Measurements from ENCODE around the gene P2RY8.
"Not testable (repeated sequence)": the region's sequence is repeated elsewhere in the genome, so short reads cannot be mapped to it uniquely, and the experiment has no call there.

P2RY8 gene

GRCh38 chrX:1537031-1537715, at the start of gene P2RY8:
Gene P2RY8, minus strand, starts transcription at chrX:1537185. Its CDS starts 70,627 bp downstream, at chrX:1466558.
- Histone ChIP-seq H3K27ac (ENCODE audit: low read depth, low read length) (no peak within 1 kb of the TSS), H3K9ac (ENCODE audit: low read length) (no peak within 1 kb of the TSS), H3K36me3 (ENCODE audit: control insufficient read depth, insufficient read depth, low read length) (no peaks in the 10 kb centered on the region), H3K27me3 (ENCODE audit: control insufficient read depth, insufficient read depth, low read length) (no peaks in the 10 kb centered on the region), H3K4me1 (ENCODE audit: control insufficient read depth, insufficient read depth, low read length) (no peaks in the 10 kb centered on the region), H3K4me3 (ENCODE audit: low read depth, low read length) (no peak within 1 kb of the TSS), H3K9me3 (ENCODE audit: control insufficient read depth, insufficient read depth, low read depth, low read length) (no peaks in the 10 kb centered on the region)

GRCh38 chrX:1584237-1585011, 47.4 kb upstream of the P2RY8 start:
- Histone ChIP-seq H3K9me3 (ENCODE audit: control insufficient read depth, insufficient read depth, low read depth, low read length) (peaks cover 4% of the 10 kb centered on the region), H3K4me3 (ENCODE audit: low read depth, low read length) (no peak overlapping the region), H3K4me1 (ENCODE audit: control insufficient read depth, insufficient read depth, low read length) (no peaks in the 10 kb centered on the region), H3K36me3 (ENCODE audit: control insufficient read depth, insufficient read depth, low read length) (no peaks in the 10 kb centered on the region), H3K9ac (ENCODE audit: low read length) (no peak overlapping the region), H3K27me3 (ENCODE audit: control insufficient read depth, insufficient read depth, low read length) (no peaks in the 10 kb centered on the region), H3K27ac (ENCODE audit: low read depth, low read length) (no peak overlapping the region)

- no peaks in the 10 kb centered on the region for H3K4me1 ChIP-seq (ENCODE audit: control insufficient read depth, insufficient read depth, low read length)
- H3K4me3 ChIP-seq (ENCODE audit: low read depth, low read length), result no peak overlapping the region
- no peak overlapping the region for H3K9ac ChIP-seq (ENCODE audit: low read length)
- H3K27ac ChIP-seq (ENCODE audit: low read depth, low read length), result no peak overlapping the region
- peaks cover 4% of the 10 kb centered on the region for H3K9me3 ChIP-seq (ENCODE audit: control insufficient read depth, insufficient read depth, low read depth, low read length)
- H3K27me3 ChIP-seq (ENCODE audit: control insufficient read depth, insufficient read depth, low read length), result no peaks in the 10 kb centered on the region
- no peaks in the 10 kb centered on the region for H3K36me3 ChIP-seq (ENCODE audit: control insufficient read depth, insufficient read depth, low read length)
Observed at GRCh38 chrX:1582686-1583437, 45.9 kb upstream of the P2RY8 start.

GRCh38 chrX:1581132-1581531, 44.1 kb upstream of the P2RY8 start:
- H3K4me3 ChIP-seq (ENCODE audit: low read depth, low read length), result no peak overlapping the region
- peaks cover 4% of the 10 kb centered on the region for H3K9me3 ChIP-seq (ENCODE audit: control insufficient read depth, insufficient read depth, low read depth, low read length)
- no peaks in the 10 kb centered on the region for H3K4me1 ChIP-seq (ENCODE audit: control insufficient read depth, insufficient read depth, low read length)
- no peak overlapping the region for H3K27ac ChIP-seq (ENCODE audit: low read depth, low read length)
- H3K36me3 ChIP-seq (ENCODE audit: control insufficient read depth, insufficient read depth, low read length), result no peaks in the 10 kb centered on the region
- H3K27me3 ChIP-seq (ENCODE audit: control insufficient read depth, insufficient read depth, low read length), result no peaks in the 10 kb centered on the region
- H3K9ac ChIP-seq (ENCODE audit: low read length), result no peak overlapping the region

- no peaks in the 10 kb centered on the region for H3K36me3 ChIP-seq (ENCODE audit: control insufficient read depth, insufficient read depth, low read length)
- no peaks in the 10 kb centered on the region for H3K27me3 ChIP-seq (ENCODE audit: control insufficient read depth, insufficient read depth, low read length)
- no peak overlapping the region for H3K27ac ChIP-seq (ENCODE audit: low read depth, low read length)
- no peak overlapping the region for H3K9ac ChIP-seq (ENCODE audit: low read length)
- H3K9me3 ChIP-seq (ENCODE audit: control insufficient read depth, insufficient read depth, low read depth, low read length), result peaks cover 4% of the 10 kb centered on the region
- H3K4me3 ChIP-seq (ENCODE audit: low read depth, low read length), result no peak overlapping the region
- no peaks in the 10 kb centered on the region for H3K4me1 ChIP-seq (ENCODE audit: control insufficient read depth, insufficient read depth, low read length)
Observed at GRCh38 chrX:1578511-1579173, 41.7 kb upstream of the P2RY8 start.

- H3K27me3 ChIP-seq (ENCODE audit: control insufficient read depth, insufficient read depth, low read length), result no peaks in the 10 kb centered on the region
- no peaks in the 10 kb centered on the region for H3K36me3 ChIP-seq (ENCODE audit: control insufficient read depth, insufficient read depth, low read length)
- H3K27ac ChIP-seq (ENCODE audit: low read depth, low read length), result no peak overlapping the region
- H3K4me3 ChIP-seq (ENCODE audit: low read depth, low read length), result no peak overlapping the region
- H3K9me3 ChIP-seq (ENCODE audit: control insufficient read depth, insufficient read depth, low read depth, low read length), result peaks cover 4% of the 10 kb centered on the region
- H3K9ac ChIP-seq (ENCODE audit: low read length), result no peak overlapping the region
- no peaks in the 10 kb centered on the region for H3K4me1 ChIP-seq (ENCODE audit: control insufficient read depth, insufficient read depth, low read length)
Observed at GRCh38 chrX:1577845-1578244, 40.9 kb upstream of the P2RY8 start.

GRCh38 chrX:1576201-1576992, 39.4 kb upstream of the P2RY8 start:
- H3K4me3 ChIP-seq (ENCODE audit: low read depth, low read length), result no peak overlapping the region
- H3K9me3 ChIP-seq (ENCODE audit: control insufficient read depth, insufficient read depth, low read depth, low read length), result peaks cover 4% of the 10 kb centered on the region
- H3K27ac ChIP-seq (ENCODE audit: low read depth, low read length), result no peak overlapping the region
- H3K36me3 ChIP-seq (ENCODE audit: control insufficient read depth, insufficient read depth, low read length), result no peaks in the 10 kb centered on the region
- no peaks in the 10 kb centered on the region for H3K4me1 ChIP-seq (ENCODE audit: control insufficient read depth, insufficient read depth, low read length)
- no peaks in the 10 kb centered on the region for H3K27me3 ChIP-seq (ENCODE audit: control insufficient read depth, insufficient read depth, low read length)
- no peak overlapping the region for H3K9ac ChIP-seq (ENCODE audit: low read length)

- H3K9ac ChIP-seq (ENCODE audit: low read length); H3K27ac ChIP-seq (ENCODE audit: low read depth, low read length); H3K9me3 ChIP-seq (ENCODE audit: control insufficient read depth, insufficient read depth, low read depth, low read length); H3K36me3 ChIP-seq (ENCODE audit: control insufficient read depth, insufficient read depth, low read length); H3K4me1 ChIP-seq (ENCODE audit: control insufficient read depth, insufficient read depth, low read length); H3K4me3 ChIP-seq (ENCODE audit: low read depth, low read length); H3K27me3 ChIP-seq (ENCODE audit: control insufficient read depth, insufficient read depth, low read length): not testable (repeated sequence)
Observed at GRCh38 chrX:1574181-1574580, 37.2 kb upstream of the P2RY8 start.

- no peaks in the 10 kb centered on the region for H3K36me3 ChIP-seq (ENCODE audit: control insufficient read depth, insufficient read depth, low read length)
- no peaks in the 10 kb centered on the region for H3K27me3 ChIP-seq (ENCODE audit: control insufficient read depth, insufficient read depth, low read length)
- H3K4me1 ChIP-seq (ENCODE audit: control insufficient read depth, insufficient read depth, low read length), result no peaks in the 10 kb centered on the region
- no peak overlapping the region for H3K27ac ChIP-seq (ENCODE audit: low read depth, low read length)
- H3K4me3 ChIP-seq (ENCODE audit: low read depth, low read length), result no peak overlapping the region
- no peaks in the 10 kb centered on the region for H3K9me3 ChIP-seq (ENCODE audit: control insufficient read depth, insufficient read depth, low read depth, low read length)
- no peak overlapping the region for H3K9ac ChIP-seq (ENCODE audit: low read length)
Observed at GRCh38 chrX:1564750-1565683, 28.0 kb upstream of the P2RY8 start.
